Fibroblast of pulmonary artery (primary cell): ENCODE data around the gene CCDC33.
A peak's percentile ranks its signal among the peaks of the same experiment; 100 is the strongest.

ENCODE experiments used
- DNase-seq: peaks from one replicate; pipeline ENCODE4 v3.0.0-alpha.2; 2010; ENCODE audit warnings: low read depth
- H3K4me3 ChIP-seq: replicated peaks from 2 replicates; pipeline ENCODE4 v1.5.1; 2011; ENCODE audit warnings: low read depth, mild to moderate bottlenecking, control low read depth, low read length, moderate library complexity
- CTCF ChIP-seq: IDR thresholded peaks from 2 replicates; pipeline ENCODE4 v1.5.1; 2011; ENCODE audit warnings: mild to moderate bottlenecking, control low read depth, low read length, inconsistent platforms; ENCODE audit errors: missing control alignments

CCDC33 gene

GRCh38 chr15:74320352-74321247, 84.5 kb downstream of the CCDC33 start:
- DNase-seq = peak; percentile 58
- no peak overlapping the region for H3K4me3 ChIP-seq
- TF ChIP-seq CTCF = peak; percentile 81

- H3K4me3 ChIP-seq = no peak overlapping the region
- peak; percentile 93 for TF ChIP-seq CTCF
Measured at GRCh38 chr15:74322558-74323180, 86.5 kb downstream of the CCDC33 start.

GRCh38 chr15:74324714-74325113, 88.6 kb downstream of the CCDC33 start:
- H3K4me3 ChIP-seq = no peak overlapping the region
- TF ChIP-seq CTCF = no peak
- no peak for DNase-seq

More at GRCh38 chr15:74322558-74323180, 86.5 kb downstream of the CCDC33 start:
- DNase-seq = peak; percentile 72

- peak; percentile 19 for DNase-seq
- H3K4me3 ChIP-seq = no peak overlapping the region
- no peak for TF ChIP-seq CTCF
Measured at GRCh38 chr15:74326746-74327145, 90.6 kb downstream of the CCDC33 start.

- DNase-seq = no peak
- no peak for TF ChIP-seq CTCF
Measured at GRCh38 chr15:74327756-74328155, 91.6 kb downstream of the CCDC33 start.

GRCh38 chr15:74328331-74329056, 92.4 kb downstream of the CCDC33 start:
- no peak for DNase-seq
- no peak overlapping the region for H3K4me3 ChIP-seq
- no peak for TF ChIP-seq CTCF

More at GRCh38 chr15:74327756-74328155, 91.6 kb downstream of the CCDC33 start:
- H3K4me3 ChIP-seq = no peak overlapping the region
